Measurements from ENCODE around the gene G3BP1. TPM values are rescaled to one million over a fixed set of nuclear protein-coding genes. Genes with fewer than 3 reads are reported as not detected.

Gene G3BP1
- total RNA-seq, 1 experiment from 2014 or later: 290 TPM

- TF ChIP-seq REST (IDR thresholded peaks at IDR 0.05; ENCODE audit: insufficient read depth in 1 of 2, low read depth in 2 of 2, low read length in 1 of 2) (no peak), SIN3A (IDR thresholded peaks at IDR 0.05; ENCODE audit: borderline replicate concordance, insufficient read depth, low read depth, low read length) (no peak), POLR2AphosphoS5 (IDR thresholded peaks at IDR 0.05; ENCODE audit: low read depth, low read length) (no peak)
- CTCF ChIA-PET: no interaction called here
- intact Hi-C loops (cut with micrococcal nuclease; ENCODE audit: unreplicated experiment) (no loop called here), in situ Hi-C loops (cut with HindIII; ENCODE audit: low pct_unique_long_range_greater_than_20kb, low sequenced_read_pairs) (no loop called here)
- Histone ChIP-seq H3K4me1 (ENCODE audit: control insufficient read depth, insufficient read depth, low read length) (no peaks in the 10 kb centered on the region), H3K36me3 (ENCODE audit: control insufficient read depth, insufficient read depth, low read length) (peaks cover 54% of the 10 kb centered on the region), H3K27ac (ENCODE audit: low read length) (no peak overlapping the region), H3K4me3 (ENCODE audit: low read depth in 2 of 2, low read length in 2 of 2) (no peak overlapping the region), H3K27me3 (ENCODE audit: control insufficient read depth, insufficient read depth, low read length) (no peaks in the 10 kb centered on the region), H3K9me3 (ENCODE audit: control insufficient read depth, insufficient read depth, low read depth, low read length) (no peaks in the 10 kb centered on the region)
- POLR2A ChIA-PET: no interaction called here
- no peak for DNase-seq (ENCODE audit: low read depth, low spot score)
- BruUV-seq (replicated peaks): no TSS peak
- no peak for ATAC-seq
Measured at GRCh38 chr5:151793358-151793757, 21.6 kb downstream of the G3BP1 start.

GRCh38 chr5:151795426-151795825 is 23.7 kb downstream of the G3BP1 start:
- no TSS peak for BruUV-seq (replicated peaks)
- TF ChIP-seq REST (IDR thresholded peaks at IDR 0.05; ENCODE audit: insufficient read depth in 1 of 2, low read depth in 2 of 2, low read length in 1 of 2) (no peak), TCF7L2 (IDR thresholded peaks at IDR 0.05; ENCODE audit: low read depth, low read length) (no peak), CTCF (IDR thresholded peaks at IDR 0.05) (no peak), POLR2AphosphoS5 (IDR thresholded peaks at IDR 0.05; ENCODE audit: low read depth, low read length) (no peak), SIN3A (IDR thresholded peaks at IDR 0.05; ENCODE audit: borderline replicate concordance, insufficient read depth, low read depth, low read length) (no peak)
- ATAC-seq: no peak
- Histone ChIP-seq H3K4me3 (ENCODE audit: low read depth in 2 of 2, low read length in 2 of 2) (no peak overlapping the region), H3K27ac (ENCODE audit: low read length) (no peak overlapping the region), H3K4me1 (ENCODE audit: control insufficient read depth, insufficient read depth, low read length) (no peaks in the 10 kb centered on the region), H3K9me3 (ENCODE audit: control insufficient read depth, insufficient read depth, low read depth, low read length) (no peaks in the 10 kb centered on the region), H3K27me3 (ENCODE audit: control insufficient read depth, insufficient read depth, low read length) (no peaks in the 10 kb centered on the region), H3K36me3 (ENCODE audit: control insufficient read depth, insufficient read depth, low read length) (peaks cover 62% of the 10 kb centered on the region)
- intact Hi-C loops (cut with micrococcal nuclease; ENCODE audit: unreplicated experiment): no loop called here
- no peak for DNase-seq (ENCODE audit: low read depth, low spot score)
- in situ Hi-C loops (cut with HindIII; ENCODE audit: low pct_unique_long_range_greater_than_20kb, low sequenced_read_pairs): no loop called here
- POLR2A ChIA-PET: no interaction called here
- CTCF ChIA-PET: no interaction called here

Measured in Panc1 (cell line).